Mesenteric fat pad (tissue), 1 donor: ENCODE data around the gene MICALL1. TPM values are rescaled to one million over a fixed set of nuclear protein-coding genes. Genes with fewer than 3 reads are reported as not detected.

Experiments
- DNase-seq: peaks from one replicate; pipeline ENCODE4 v3.0.0-alpha.2; 2020; ENCODE audit warnings: low spot score
- microRNA-seq: library from miRNA; unstranded; fragments of <30 nt; microRNA quantifications from one replicate; pipeline ENCODE4 v1.2.0, GENCODE V29; 2020; ENCODE audit warnings: borderline number of aligned reads
- total RNA-seq: library from RNA; stranded (reverse); fragmentation: NEBNext Ultra II Directional; extraction: Animal tissue kit (Norgen Biotek cat#: 25700); gene quantifications from one replicate; pipeline ENCODE4 v1.2.1, GENCODE V29; 2021
- donor health status: DM: yes; HTN: yes; CAD: no.

The MICALL1 gene
- total RNA-seq, 1 donor from 2014 or later = 44.7 TPM

DNA sequence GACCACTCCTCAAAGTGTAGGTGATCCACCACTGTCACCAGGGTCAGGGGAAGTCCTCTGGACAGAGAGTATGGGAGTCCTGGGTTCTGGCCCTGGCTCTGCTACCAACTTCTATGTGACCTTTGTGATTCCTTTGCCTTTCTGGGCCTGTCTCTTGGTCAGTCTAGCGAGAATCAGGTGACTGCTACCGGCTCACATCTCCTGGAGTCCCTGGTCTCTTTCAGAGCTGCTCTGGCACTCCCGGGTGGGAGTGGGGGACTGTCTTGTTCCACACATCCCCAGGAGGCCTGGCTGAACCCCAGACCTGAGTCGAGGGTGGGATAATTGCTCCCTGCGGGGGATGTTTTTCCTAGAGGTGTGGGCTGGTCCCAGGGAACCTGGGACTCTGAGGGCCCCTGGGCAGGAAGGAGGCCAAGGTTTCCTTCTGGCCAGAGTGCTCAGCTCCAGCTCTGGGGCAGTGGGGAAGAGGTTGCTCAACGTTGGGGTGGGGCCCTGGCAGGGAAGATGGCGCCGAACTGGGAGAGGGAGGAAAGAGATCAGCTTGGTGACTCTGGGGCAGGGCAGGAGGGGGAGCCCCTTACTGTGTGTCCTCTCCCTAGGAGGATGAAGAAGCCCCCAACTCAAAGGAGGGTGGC lies 76.2 kb downstream of the MICALL1 start:
- no peak for DNase-seq

- no peak for DNase-seq
These were observed 77.1 kb downstream of the MICALL1 start for GRCh38 chr22:37982938-37983859.

GRCh38 chr22:37983860-37984791 lies 78.0 kb downstream of the MICALL1 start, which contains the start of gene SOX10:
Gene SOX10 (minus strand): TSS chr22:37984555. CDS start chr22:37983784, 771 bp downstream.
- DNase-seq = no peak

GRCh38 chr22:37985050-37985585 lies 79.0 kb downstream of the MICALL1 start:
- DNase-seq = no peak

DNA sequence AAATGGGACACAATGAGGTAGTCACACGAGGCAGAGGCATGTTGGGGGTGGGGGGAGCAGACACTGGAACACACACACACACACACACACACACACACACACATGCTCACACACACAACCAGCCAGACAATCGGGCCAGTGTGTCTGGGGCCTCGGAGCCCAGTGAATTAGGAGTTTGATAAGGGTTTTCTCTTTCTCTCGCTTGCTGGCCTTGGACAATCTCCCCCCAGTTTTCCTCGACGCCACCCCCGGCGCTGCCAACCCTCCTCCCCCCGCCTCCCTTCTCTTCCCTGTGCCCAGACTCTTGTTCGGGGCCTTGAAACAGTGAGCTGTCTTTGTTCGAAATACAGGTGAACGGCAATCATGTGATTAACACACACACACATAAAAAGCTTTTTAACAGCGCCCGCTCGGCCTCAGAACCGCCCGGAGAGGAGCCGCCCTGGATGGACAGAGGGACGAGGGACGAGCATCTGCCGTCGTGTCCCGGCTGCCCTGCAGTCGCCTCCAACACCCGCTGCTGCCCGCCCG lies 79.7 kb downstream of the MICALL1 start:
- no peak for DNase-seq

- no peak for DNase-seq
These were observed 80.3 kb downstream of the MICALL1 start for GRCh38 chr22:37986371-37986770.

DNA sequence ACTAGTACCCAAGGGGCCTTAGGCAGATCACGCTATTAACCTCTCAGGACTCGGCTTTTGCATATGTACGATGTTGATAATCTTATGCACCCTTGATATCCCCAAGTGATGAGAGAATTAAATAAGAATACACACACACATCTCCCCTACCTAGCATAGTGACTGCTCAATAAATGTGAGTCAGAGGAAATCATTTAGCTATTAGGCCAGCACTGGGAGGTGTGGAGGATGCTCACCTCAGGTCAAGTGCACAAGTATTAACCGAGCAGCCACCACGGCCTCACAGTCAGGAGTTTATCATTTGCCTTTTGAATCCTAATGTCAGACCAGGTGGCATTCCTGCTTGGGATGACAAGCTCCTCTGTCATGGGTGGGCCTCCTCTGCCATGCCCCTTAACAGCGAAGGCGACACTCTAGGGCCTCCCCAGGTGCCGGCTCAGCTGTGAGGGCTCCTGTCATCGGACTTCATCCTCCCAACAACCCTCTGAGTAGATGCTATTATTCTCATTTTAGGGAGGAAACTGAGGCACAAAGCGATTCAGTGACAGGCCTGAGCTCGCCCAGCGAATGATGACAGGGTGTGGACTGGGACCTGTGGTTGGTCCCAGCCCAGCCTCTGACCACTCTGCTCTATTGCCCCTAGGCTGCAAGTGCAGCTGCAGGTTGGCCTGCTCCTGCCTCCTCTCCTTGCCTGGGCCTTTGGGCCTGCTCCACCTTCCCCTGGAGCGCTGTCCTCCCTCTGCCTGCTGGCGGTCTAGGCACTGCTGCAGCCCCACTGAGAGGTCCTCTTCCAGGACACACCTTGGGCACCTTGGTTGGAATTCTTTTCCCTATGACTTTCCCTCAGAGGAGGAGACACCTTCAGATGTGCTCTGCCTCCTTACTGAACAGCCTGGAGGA lies 83.3 kb downstream of the MICALL1 start:
- DNase-seq = no peak

DNA sequence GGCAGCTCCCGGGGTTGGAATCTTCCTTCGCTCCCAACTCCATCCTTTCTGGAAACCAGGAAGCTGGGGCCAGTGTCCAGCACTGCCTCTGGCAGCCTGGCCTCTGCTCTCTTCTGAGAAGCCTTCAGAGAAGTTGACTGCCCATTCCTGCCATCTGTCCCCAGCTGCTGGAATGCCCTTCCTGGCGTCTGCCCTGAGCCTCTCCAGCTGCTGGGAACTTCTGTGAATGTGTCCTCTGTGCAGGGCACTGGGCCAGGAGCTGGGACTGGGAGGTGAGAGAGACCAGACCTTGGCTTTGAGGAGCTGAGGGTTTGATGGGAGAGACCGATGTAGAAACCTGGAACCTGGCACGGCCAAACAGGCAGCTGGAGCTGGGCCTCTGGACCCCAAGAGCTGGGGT lies 84.2 kb downstream of the MICALL1 start:
- no peak for DNase-seq

DNA sequence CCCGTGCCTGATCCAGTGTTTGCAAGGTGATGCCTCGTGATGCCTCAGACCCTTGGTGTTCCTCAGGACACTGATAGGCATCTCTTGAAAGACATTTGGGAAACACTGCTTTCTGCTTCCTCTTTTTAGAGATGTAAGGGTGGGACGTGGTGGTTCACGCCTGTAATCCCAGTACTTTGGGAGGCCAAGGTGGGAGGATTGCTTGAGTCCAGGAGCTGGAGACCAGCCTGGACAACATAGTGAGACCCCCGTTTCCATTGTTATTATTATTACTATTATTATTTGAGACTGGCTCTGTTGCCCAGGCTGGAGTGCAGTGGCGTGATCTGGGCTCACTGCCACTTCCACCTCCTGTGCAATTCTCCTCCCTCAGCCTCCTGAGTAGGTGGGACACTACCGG lies 84.8 kb downstream of the MICALL1 start:
- no peak for DNase-seq

- DNase-seq = no peak
These were observed 85.8 kb downstream of the MICALL1 start for GRCh38 chr22:37991731-37992442.

Small RNA genes lying within 50 kb of the gene (microRNA-seq; reads per million reads assigned to microRNA genes)
- gene MIR4534 = not detected
- gene MIR6820 = not detected

Other genes with a start within 250 kb of the MICALL1 start
- 8.5 TPM for gene PDXP, start 247.6 kb upstream of the MICALL1 start, total RNA-seq
- gene LGALS1, start 230.7 kb upstream of the MICALL1 start, total RNA-seq = 1,964 TPM
- 17.3 TPM for gene NOL12, start 220.0 kb upstream of the MICALL1 start, total RNA-seq
- 91.7 TPM for gene TRIOBP, start 209.2 kb upstream of the MICALL1 start, total RNA-seq
- 4.3 TPM for gene GCAT, start 98.4 kb upstream of the MICALL1 start, total RNA-seq
- not detected for gene GALR3, start 82.9 kb upstream of the MICALL1 start, total RNA-seq
- gene ANKRD54, start 62.0 kb upstream of the MICALL1 start, total RNA-seq = 15.6 TPM
- 258 TPM for gene EIF3L, start 56.9 kb upstream of the MICALL1 start, total RNA-seq
- not detected for gene C22orf23, start 47.3 kb downstream of the MICALL1 start, total RNA-seq
- 56.9 TPM for gene POLR2F, start 47.4 kb downstream of the MICALL1 start, total RNA-seq
- gene SOX10, start 78.3 kb downstream of the MICALL1 start, total RNA-seq = not detected
- 13.5 TPM for gene PICK1, start 151.1 kb downstream of the MICALL1 start, total RNA-seq
- gene SLC16A8, start 177.9 kb downstream of the MICALL1 start, total RNA-seq = not detected
- gene BAIAP2L2, start 204.4 kb downstream of the MICALL1 start, total RNA-seq = 1.8 TPM